PC-9 (cell line): ENCODE measurements around the gene CCDC134.

Experiments
- EZH2 ChIP-seq: fragments of 200-600 bp; sonication (generic); IDR thresholded peaks from 2 replicates; pipeline ENCODE4 v1.8.0; 2017; ENCODE audit warnings: antibody characterized with exemption, low read depth
- TF ChIP-seq, protein P1 (sequence below): fragments of 200-600 bp; sonication (generic); conservative IDR thresholded peaks from 2 replicates; pipeline ENCODE4 v1.6.1; 2017; ENCODE audit warnings: mixed run types, antibody characterized with exemption, mild to moderate bottlenecking, moderate library complexity

DNA sequence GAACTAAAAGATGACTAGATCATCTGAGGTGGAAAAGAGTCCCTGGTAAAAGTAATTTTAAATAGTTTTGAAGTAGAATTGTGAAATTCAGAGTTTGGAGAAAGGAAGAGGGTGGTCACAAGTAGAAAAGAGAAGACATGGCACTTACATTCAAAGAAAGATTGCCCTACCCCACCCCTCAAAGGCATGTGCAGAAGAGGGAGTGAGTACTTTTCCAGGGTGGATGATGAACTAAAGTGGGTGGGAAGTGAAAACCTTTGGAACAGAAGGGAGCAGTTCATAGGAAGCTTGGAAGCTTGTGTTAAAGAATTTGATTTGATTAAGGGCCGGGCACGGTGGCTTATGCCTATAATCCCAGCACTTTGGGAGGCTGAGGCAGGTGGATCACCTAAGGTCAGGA, 56.0 kb downstream of the CCDC134 start:
- no peak for TF ChIP-seq EZH2
- TF ChIP-seq, protein P1, sequence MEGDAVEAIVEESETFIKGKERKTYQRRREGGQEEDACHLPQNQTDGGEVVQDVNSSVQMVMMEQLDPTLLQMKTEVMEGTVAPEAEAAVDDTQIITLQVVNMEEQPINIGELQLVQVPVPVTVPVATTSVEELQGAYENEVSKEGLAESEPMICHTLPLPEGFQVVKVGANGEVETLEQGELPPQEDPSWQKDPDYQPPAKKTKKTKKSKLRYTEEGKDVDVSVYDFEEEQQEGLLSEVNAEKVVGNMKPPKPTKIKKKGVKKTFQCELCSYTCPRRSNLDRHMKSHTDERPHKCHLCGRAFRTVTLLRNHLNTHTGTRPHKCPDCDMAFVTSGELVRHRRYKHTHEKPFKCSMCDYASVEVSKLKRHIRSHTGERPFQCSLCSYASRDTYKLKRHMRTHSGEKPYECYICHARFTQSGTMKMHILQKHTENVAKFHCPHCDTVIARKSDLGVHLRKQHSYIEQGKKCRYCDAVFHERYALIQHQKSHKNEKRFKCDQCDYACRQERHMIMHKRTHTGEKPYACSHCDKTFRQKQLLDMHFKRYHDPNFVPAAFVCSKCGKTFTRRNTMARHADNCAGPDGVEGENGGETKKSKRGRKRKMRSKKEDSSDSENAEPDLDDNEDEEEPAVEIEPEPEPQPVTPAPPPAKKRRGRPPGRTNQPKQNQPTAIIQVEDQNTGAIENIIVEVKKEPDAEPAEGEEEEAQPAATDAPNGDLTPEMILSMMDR, result no peak
